ENCODE measurements around the gene FAM193B. TPM values are rescaled to one million over a fixed set of nuclear protein-coding genes. Genes with fewer than 3 reads are reported as not detected.

Gene FAM193B
- total and polyA plus RNA-seq, 2 of the 13 experiments (the other 11 are each of a cell fraction or from before 2014, with no cell fraction given): 21.2 to 40.9 TPM

- TF ChIP-seq RBFOX2 (IDR thresholded peaks at IDR 0.05; ENCODE audit: low read depth, low read length) (peak; percentile 58; the same call in 1 of the 2 replicates), ZBTB14 (CRISPR knock-in tag; IDR thresholded peaks at IDR 0.05) (no peak), ZC3H4 (CRISPR knock-in tag; IDR thresholded peaks at IDR 0.05; ENCODE audit: borderline replicate concordance) (no peak), RXRB (CRISPR knock-in tag; IDR thresholded peaks at IDR 0.05; ENCODE audit: borderline replicate concordance) (no peak), PRDM4 (CRISPR knock-in tag; IDR thresholded peaks at IDR 0.05; ENCODE audit: borderline replicate concordance) (no peak), NR2F1 (CRISPR knock-in tag; IDR thresholded peaks at IDR 0.05) (no peak), ZNF468 (CRISPR knock-in tag; IDR thresholded peaks at IDR 0.05) (no peak), KAT2B (IDR thresholded peaks at IDR 0.05; ENCODE audit: borderline replicate concordance, low read depth, low read length) (no peak)
- TF ChIP-seq, protein P1, sequence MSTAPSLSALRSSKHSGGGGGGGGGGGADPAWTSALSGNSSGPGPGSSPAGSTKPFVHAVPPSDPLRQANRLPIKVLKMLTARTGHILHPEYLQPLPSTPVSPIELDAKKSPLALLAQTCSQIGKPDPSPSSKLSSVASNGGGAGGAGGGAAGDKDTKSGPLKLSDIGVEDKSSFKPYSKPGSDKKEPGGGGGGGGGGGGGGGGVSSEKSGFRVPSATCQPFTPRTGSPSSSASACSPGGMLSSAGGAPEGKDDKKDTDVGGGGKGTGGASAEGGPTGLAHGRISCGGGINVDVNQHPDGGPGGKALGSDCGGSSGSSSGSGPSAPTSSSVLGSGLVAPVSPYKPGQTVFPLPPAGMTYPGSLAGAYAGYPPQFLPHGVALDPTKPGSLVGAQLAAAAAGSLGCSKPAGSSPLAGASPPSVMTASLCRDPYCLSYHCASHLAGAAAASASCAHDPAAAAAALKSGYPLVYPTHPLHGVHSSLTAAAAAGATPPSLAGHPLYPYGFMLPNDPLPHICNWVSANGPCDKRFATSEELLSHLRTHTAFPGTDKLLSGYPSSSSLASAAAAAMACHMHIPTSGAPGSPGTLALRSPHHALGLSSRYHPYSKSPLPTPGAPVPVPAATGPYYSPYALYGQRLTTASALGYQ (CRISPR knock-in tag; IDR thresholded peaks at IDR 0.05): no peak
- TF ChIP-seq, protein P2, sequence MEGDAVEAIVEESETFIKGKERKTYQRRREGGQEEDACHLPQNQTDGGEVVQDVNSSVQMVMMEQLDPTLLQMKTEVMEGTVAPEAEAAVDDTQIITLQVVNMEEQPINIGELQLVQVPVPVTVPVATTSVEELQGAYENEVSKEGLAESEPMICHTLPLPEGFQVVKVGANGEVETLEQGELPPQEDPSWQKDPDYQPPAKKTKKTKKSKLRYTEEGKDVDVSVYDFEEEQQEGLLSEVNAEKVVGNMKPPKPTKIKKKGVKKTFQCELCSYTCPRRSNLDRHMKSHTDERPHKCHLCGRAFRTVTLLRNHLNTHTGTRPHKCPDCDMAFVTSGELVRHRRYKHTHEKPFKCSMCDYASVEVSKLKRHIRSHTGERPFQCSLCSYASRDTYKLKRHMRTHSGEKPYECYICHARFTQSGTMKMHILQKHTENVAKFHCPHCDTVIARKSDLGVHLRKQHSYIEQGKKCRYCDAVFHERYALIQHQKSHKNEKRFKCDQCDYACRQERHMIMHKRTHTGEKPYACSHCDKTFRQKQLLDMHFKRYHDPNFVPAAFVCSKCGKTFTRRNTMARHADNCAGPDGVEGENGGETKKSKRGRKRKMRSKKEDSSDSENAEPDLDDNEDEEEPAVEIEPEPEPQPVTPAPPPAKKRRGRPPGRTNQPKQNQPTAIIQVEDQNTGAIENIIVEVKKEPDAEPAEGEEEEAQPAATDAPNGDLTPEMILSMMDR (CRISPR knock-in tag; IDR thresholded peaks at IDR 0.05): peak; percentile 34
These were observed 65.1 kb downstream of the FAM193B start (continued) for GRCh38 chr5:177489119-177489716.
